ENCODE results near the gene TMEM131L. TPM values are rescaled to one million over a fixed set of nuclear protein-coding genes. Genes with fewer than 3 reads are reported as not detected.

TMEM131L gene
- total RNA-seq, 1 experiment from 2014 or later = 14.6 TPM

DNA sequence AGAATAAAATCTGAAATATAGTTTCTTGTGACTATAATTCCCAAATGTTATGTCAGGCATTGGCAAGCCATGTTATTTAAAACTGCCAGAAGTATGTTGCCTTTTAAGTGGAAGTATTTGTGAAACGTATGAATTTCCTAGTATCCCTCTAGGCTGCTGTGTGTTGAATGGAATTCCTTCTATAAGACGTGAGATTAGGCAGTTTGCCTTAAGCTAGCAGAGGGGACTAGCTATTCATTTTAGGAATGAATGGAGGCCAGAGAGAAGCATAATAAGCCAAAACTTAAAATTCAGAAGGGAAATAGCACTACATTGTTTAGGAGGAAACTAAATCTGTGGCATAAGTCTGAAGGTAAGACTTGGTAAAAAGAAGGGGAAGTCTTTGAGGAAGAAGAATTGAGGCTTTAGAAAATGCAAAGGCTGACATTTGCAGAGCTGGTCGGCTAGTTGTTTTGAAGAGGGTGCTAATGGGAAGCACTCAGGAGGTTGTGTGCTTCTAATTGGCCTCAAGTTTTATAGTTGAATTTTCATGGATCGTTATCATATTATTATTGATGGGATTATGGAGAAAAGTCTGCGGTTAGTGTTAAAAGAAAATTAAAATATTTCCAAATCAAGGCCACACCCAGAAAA is 57.1 kb downstream of the TMEM131L start:
- Mint-ChIP-seq H3K27me3 (ENCODE audit: low read depth) (no peaks in the 10 kb centered on the region), H3K4me3 (no peak overlapping the region), H3K36me3 (ENCODE audit: insufficient read depth in 1 of 3, low read depth in 3 of 3) (peaks cover 3 to 11% (median 4%) of the 10 kb centered on the region in 3 experiments; a peak in 6 of 7 replicates), H3K27ac (peak overlapping the region in 2 of 3 experiments; percentile 77 to 91; a peak in 5 of 7 replicates), H3K9me3 (no peaks in the 10 kb centered on the region), H3K4me1 (peaks cover 36 to 53% of the 10 kb centered on the region in 2 experiments)
- Histone ChIP-seq H2BK12ac (ENCODE audit: insufficient read length, low read depth, low read length) (no peak overlapping the region), H4K5ac (ENCODE audit: insufficient read length, low read depth, low read length) (no peak overlapping the region), H3K23me2 (ENCODE audit: insufficient read length, low read depth, low read length, poor library complexity, severe bottlenecking) (no peaks in the 10 kb centered on the region), H3K4ac (ENCODE audit: low read depth, low read length) (no peak overlapping the region), H2BK20ac (ENCODE audit: low read depth, low read length, poor library complexity, severe bottlenecking) (no peak overlapping the region), H3K9ac (ENCODE audit: extremely low read depth, insufficient read length, low read length) (no peak overlapping the region), H3K27me3 (ENCODE audit: insufficient read depth, low read length) (no peaks in the 10 kb centered on the region), H3K14ac (ENCODE audit: insufficient read depth, low read length) (no peak overlapping the region), H4K20me1 (ENCODE audit: control insufficient read depth, insufficient read depth, insufficient read length) (no peaks in the 10 kb centered on the region), H4K8ac (replicated peaks; ENCODE audit: insufficient read length, low read depth, low read length) (no peak overlapping the region), H3K9me3 (ENCODE audit: control insufficient read depth, low read depth, low read length) (no peaks in the 10 kb centered on the region), H3K4me1 (ENCODE audit: insufficient read depth, low read length) (peaks cover 3% of the 10 kb centered on the region; the same call in 1 of the 2 replicates), H2BK5ac (ENCODE audit: insufficient read length, low read length) (no peak overlapping the region), H3K23ac (ENCODE audit: insufficient read length, low read depth, low read length) (no peak overlapping the region), H4K91ac (ENCODE audit: insufficient read length, low read depth, low read length) (no peak overlapping the region), H2AFZ (ENCODE audit: low read length) (no peak overlapping the region), H3T11ph (ENCODE audit: low read length) (no peak overlapping the region), H3K56ac (ENCODE audit: insufficient read length, low read depth, low read length) (no peak overlapping the region), H3K79me2 (ENCODE audit: insufficient read depth, low read length) (peaks cover 6% of the 10 kb centered on the region; the same call in 1 of the 2 replicates), H2BK15ac (ENCODE audit: low read depth, low read length) (no peak overlapping the region), H3K79me1 (ENCODE audit: insufficient read depth, low read depth, low read length, poor library complexity, severe bottlenecking) (no peaks in the 10 kb centered on the region), H3K4me2 (ENCODE audit: insufficient read depth, insufficient read length, low read length) (no peak overlapping the region), H2BK120ac (ENCODE audit: low read depth, low read length, poor library complexity, severe bottlenecking) (no peak overlapping the region), H3K27ac (ENCODE audit: insufficient read length, low read depth, low read length) (no peak overlapping the region), H2AK5ac (ENCODE audit: insufficient read length, low read length) (no peak overlapping the region), H3K18ac (ENCODE audit: insufficient read length, low read depth, low read length) (no peak overlapping the region)
- TF ChIP-seq, protein P1, sequence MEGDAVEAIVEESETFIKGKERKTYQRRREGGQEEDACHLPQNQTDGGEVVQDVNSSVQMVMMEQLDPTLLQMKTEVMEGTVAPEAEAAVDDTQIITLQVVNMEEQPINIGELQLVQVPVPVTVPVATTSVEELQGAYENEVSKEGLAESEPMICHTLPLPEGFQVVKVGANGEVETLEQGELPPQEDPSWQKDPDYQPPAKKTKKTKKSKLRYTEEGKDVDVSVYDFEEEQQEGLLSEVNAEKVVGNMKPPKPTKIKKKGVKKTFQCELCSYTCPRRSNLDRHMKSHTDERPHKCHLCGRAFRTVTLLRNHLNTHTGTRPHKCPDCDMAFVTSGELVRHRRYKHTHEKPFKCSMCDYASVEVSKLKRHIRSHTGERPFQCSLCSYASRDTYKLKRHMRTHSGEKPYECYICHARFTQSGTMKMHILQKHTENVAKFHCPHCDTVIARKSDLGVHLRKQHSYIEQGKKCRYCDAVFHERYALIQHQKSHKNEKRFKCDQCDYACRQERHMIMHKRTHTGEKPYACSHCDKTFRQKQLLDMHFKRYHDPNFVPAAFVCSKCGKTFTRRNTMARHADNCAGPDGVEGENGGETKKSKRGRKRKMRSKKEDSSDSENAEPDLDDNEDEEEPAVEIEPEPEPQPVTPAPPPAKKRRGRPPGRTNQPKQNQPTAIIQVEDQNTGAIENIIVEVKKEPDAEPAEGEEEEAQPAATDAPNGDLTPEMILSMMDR (conservative IDR thresholded peaks at IDR 0.05) = no peak
- WGBS (ENCODE audit: extremely low coverage, insufficient read length, low lambda C conversion rate) = no CpG with 5 or more reads among the region's 5 CpGs
- DNase-seq = no peak

Measured in H9 (cell line).